DND-41 (cell line): ENCODE measurements around the gene INPP5K.

Source experiments
- ATAC-seq: fragments of 200-7000 bp; cut with Tn5 transposase; 3 replicates; pipeline ENCODE4 v1.9.1; 2021; ENCODE audit warnings: low read depth; ENCODE audit not compliant: insufficient read depth
- DNase-seq: peaks from one replicate; pipeline ENCODE4 v3.0.0-alpha.2; 2020
- H2AFZ ChIP-seq: 2 replicates; pipeline ENCODE4 v1.6.0; 2012; ENCODE audit warnings: low read depth, low read length
- H3K27ac ChIP-seq: 2 replicates; pipeline ENCODE4 v1.5.1; 2012; ENCODE audit warnings: low read length, inconsistent platforms
- H3K27me3 ChIP-seq: fragments of 200-600 bp; sonication (generic); 2 replicates; pipeline ENCODE4 v1.6.0; 2012; ENCODE audit warnings: low read length, mild to moderate bottlenecking, inconsistent platforms; ENCODE audit not compliant: insufficient read depth, poor library complexity
- H3K36me3 ChIP-seq: 2 replicates; pipeline ENCODE4 v1.5.1; 2012; ENCODE audit warnings: low read length, inconsistent platforms; ENCODE audit not compliant: insufficient read depth
- H3K4me1 ChIP-seq: 2 replicates; pipeline ENCODE4 v1.5.1; 2012; ENCODE audit warnings: mild to moderate bottlenecking, low read length; ENCODE audit not compliant: insufficient read depth
- H3K4me2 ChIP-seq: 2 replicates; pipeline ENCODE4 v1.6.0; 2012; ENCODE audit warnings: mild to moderate bottlenecking, moderate library complexity, low read length, inconsistent platforms; ENCODE audit not compliant: insufficient read depth
- H3K4me3 ChIP-seq, 2 experiments: fragments of 200-600 bp in 1 of 2; shearing (Covaris generic) in 1 of 2; 2 replicates each; pipeline ENCODE4 v1.5.1; 2012 to 2016; ENCODE audit warnings: inconsistent platforms in 2 of 2, low read length in 2 of 2, mild to moderate bottlenecking in 2 of 2, low read depth in 1 of 2, moderate library complexity in 1 of 2
- H3K79me2 ChIP-seq: 2 replicates; pipeline ENCODE4 v1.6.0; 2012; ENCODE audit warnings: low read length, inconsistent platforms; ENCODE audit not compliant: insufficient read depth
- H3K9ac ChIP-seq: 2 replicates; pipeline ENCODE4 v1.6.0; 2012; ENCODE audit warnings: low read depth, mild to moderate bottlenecking, inconsistent platforms, low read length, moderate library complexity
- H3K9me3 ChIP-seq: 2 replicates; pipeline ENCODE4 v1.5.1; 2012; ENCODE audit warnings: low read length, moderate library complexity, mild to moderate bottlenecking, inconsistent platforms; ENCODE audit not compliant: insufficient read depth, severe bottlenecking
- H4K20me1 ChIP-seq: 2 replicates; pipeline ENCODE4 v1.6.0; 2012; ENCODE audit warnings: low read length; ENCODE audit not compliant: insufficient read depth
- EZH2 ChIP-seq: IDR thresholded peaks from 3 replicates; pipeline ENCODE4 v1.6.1; 2012; ENCODE audit warnings: borderline replicate concordance, low read depth, mild to moderate bottlenecking, moderate library complexity, low read length, inconsistent platforms; ENCODE audit not compliant: severe bottlenecking
- TF ChIP-seq, protein P1 (sequence below): IDR thresholded peaks from 2 replicates; pipeline ENCODE4 v1.5.1; 2012; ENCODE audit warnings: borderline replicate concordance, low read length, moderate library complexity, mild to moderate bottlenecking; ENCODE audit not compliant: poor library complexity, severe bottlenecking; ENCODE audit errors: extremely low read depth

INPP5K gene

DNA sequence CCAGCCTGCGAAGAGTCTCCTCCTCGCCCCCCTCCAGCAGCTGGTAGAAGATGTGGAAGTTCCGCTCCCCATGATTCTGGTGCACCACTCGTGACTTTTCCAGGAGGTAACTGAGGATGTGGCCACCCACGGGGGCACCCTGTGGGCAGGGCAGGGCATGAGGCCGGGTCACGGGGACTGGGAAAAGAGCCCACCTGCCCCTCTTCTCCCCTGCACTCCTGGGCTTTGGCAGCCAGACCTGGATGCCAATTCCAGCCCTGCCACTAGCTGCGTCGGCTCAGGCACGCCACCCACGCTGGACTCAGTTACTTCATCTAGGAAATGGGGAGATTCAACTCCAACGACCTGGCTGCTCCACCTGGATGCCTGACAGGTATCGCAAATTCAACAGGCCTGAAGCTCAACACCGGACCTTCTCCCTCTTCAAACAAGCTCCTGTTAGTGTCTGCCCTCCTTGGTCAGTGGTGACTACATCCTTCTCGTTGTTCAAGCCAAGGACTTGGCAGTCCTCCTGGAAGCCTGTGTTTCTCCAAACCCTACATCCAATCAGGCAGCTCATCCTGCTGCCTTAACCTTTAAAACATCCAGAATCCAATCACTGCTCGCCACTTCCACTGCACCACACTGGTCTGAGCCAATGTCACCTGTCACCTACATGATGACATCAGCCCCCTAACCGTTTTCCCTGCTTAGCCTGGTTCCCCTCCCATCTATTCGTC, 35.5 kb downstream of the INPP5K start:
- H2AFZ ChIP-seq = no peak overlapping the region
- no peak overlapping the region for H3K4me3 ChIP-seq
- H3K27ac ChIP-seq = no peak overlapping the region
- TF ChIP-seq, protein P1, sequence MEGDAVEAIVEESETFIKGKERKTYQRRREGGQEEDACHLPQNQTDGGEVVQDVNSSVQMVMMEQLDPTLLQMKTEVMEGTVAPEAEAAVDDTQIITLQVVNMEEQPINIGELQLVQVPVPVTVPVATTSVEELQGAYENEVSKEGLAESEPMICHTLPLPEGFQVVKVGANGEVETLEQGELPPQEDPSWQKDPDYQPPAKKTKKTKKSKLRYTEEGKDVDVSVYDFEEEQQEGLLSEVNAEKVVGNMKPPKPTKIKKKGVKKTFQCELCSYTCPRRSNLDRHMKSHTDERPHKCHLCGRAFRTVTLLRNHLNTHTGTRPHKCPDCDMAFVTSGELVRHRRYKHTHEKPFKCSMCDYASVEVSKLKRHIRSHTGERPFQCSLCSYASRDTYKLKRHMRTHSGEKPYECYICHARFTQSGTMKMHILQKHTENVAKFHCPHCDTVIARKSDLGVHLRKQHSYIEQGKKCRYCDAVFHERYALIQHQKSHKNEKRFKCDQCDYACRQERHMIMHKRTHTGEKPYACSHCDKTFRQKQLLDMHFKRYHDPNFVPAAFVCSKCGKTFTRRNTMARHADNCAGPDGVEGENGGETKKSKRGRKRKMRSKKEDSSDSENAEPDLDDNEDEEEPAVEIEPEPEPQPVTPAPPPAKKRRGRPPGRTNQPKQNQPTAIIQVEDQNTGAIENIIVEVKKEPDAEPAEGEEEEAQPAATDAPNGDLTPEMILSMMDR = no peak
- TF ChIP-seq EZH2 = no peak
- peaks cover 6% of the 10 kb centered on the region for H3K4me1 ChIP-seq
- peaks cover 3% of the 10 kb centered on the region; the same call in 1 of the 2 replicates for H3K36me3 ChIP-seq
- no peaks in the 10 kb centered on the region for H3K27me3 ChIP-seq
- DNase-seq = no peak
- H3K4me2 ChIP-seq = no peak overlapping the region
- H4K20me1 ChIP-seq = no peaks in the 10 kb centered on the region; the same call in 1 of the 2 replicates
- H3K79me2 ChIP-seq = no peaks in the 10 kb centered on the region
- H3K9me3 ChIP-seq = no peaks in the 10 kb centered on the region
- no peak for ATAC-seq
- H3K9ac ChIP-seq = no peak overlapping the region

DNA sequence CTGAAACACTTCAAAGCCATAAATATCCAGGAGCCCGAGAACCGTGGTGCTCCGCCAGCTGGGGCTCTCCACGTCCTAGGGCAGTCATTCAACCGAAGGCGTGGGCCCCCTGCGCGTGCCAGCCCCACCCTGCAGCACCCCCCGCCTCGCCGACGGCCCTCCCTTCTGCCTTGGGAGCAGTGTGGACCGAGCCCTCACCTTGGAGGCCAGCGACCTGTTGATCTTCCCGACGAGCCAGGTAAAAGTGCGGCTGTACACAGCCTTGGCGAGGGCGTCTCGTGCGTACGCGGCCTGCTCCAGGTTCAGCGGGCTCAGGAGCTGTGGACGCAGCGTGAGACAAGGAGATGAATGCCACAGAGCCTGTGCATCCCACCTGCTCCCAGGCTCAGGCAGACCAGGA, 38.0 kb downstream of the INPP5K start:
- Histone ChIP-seq H3K4me2 (no peak overlapping the region), H3K27ac (no peak overlapping the region), H3K4me1 (no peaks in the 10 kb centered on the region), H2AFZ (no peak overlapping the region), H3K9ac (no peak overlapping the region), H3K4me3 (no peak overlapping the region), H3K36me3 (peaks cover 3% of the 10 kb centered on the region; the same call in 1 of the 2 replicates), H3K27me3 (no peaks in the 10 kb centered on the region), H3K79me2 (no peaks in the 10 kb centered on the region), H4K20me1 (peaks cover 4% of the 10 kb centered on the region; the same call in 1 of the 2 replicates), H3K9me3 (no peaks in the 10 kb centered on the region)
- ATAC-seq (no peak), DNase-seq (no peak)
- TF ChIP-seq EZH2 = no peak
- TF ChIP-seq, protein P1 = no peak

DNA sequence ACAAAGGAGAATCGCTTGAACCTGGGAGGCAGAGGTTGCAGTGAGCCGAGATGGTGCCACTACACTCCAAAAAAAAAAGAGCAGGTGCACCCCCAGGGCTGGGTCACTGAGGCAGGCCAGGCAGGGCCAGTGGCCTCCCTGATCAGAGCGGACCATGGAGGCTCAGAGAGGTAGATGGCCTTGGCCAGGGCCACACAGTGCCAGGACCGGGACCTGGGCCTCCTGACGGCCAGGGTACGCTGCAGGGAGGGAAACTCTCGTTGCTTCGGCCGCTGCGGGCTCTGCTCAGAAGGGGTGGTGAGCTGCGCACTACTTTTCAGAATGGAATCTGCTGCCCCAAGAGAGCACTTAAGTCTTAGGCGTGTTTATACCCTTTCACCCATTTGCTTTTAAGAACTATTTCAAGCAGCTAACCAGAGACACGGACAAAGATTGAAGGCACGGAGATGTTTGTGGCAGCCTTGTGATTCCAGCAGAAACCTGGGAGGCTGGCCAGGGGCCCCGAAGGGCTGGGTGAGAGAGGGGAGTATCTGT, 41.0 kb downstream of the INPP5K start:
- ATAC-seq = no peak
- Histone ChIP-seq H3K27ac (no peak overlapping the region), H3K4me3 (no peak overlapping the region), H3K9me3 (no peaks in the 10 kb centered on the region), H3K36me3 (no peaks in the 10 kb centered on the region), H3K9ac (no peak overlapping the region), H4K20me1 (0 out of 2 replicates have a peak, but pooled peaks cover 5% of the 10 kb centered on the region), H3K4me1 (no peaks in the 10 kb centered on the region), H2AFZ (no peak overlapping the region), H3K79me2 (no peaks in the 10 kb centered on the region), H3K4me2 (no peak overlapping the region), H3K27me3 (no peaks in the 10 kb centered on the region)
- no peak for DNase-seq
- TF ChIP-seq, protein P1 = no peak
- no peak for TF ChIP-seq EZH2
